COR-L47 (cell line): ENCODE measurements around the gene SYNGAP1.
"Not testable (repeated sequence)": the region's sequence is repeated elsewhere in the genome, so short reads cannot be mapped to it uniquely, and the experiment has no call there.

Experiments
- DNase-seq: peaks from one replicate; lab custom pipeline; 2025; lab: John Stamatoyannopoulos, UW

Gene SYNGAP1

DNA sequence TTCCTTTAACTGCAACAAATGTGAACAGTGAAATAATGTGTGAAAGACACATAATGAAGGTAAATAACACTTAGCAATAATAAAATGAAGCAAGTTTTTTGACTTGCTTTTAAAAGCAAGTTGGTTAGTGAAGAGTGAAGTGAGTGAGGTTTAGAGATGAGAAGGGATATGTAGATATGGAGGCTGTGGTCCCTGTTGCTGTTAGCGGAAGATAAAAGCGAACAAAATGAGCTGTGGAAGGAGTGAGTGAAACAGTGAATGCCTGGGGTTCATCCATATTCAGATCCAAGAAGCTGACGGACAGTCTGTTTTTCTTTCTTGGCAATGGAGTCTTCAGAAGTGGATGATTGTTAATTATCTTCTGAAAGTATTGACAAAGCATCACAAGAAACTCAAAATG, 58.0 kb downstream of the SYNGAP1 start:
- no peak for DNase-seq

DNA sequence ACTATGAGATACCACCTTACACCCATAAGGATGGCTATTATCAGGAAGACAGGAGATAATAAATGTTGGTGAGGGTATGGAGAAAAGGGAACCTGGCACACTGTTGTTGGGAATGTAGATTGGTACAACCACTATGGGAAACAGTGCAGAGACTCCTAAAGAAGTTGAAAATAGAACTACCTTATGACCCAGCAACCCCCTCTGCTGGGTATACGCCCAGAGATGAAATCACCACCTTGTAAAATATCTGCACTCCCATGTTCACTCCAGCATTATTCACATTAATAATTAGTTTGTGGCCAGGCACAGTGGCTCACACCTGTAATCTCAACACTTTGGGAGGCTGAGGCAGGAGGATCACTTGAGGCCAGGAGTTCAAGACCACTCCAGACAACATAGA, 61.3 kb downstream of the SYNGAP1 start:
- no peak for DNase-seq

DNA sequence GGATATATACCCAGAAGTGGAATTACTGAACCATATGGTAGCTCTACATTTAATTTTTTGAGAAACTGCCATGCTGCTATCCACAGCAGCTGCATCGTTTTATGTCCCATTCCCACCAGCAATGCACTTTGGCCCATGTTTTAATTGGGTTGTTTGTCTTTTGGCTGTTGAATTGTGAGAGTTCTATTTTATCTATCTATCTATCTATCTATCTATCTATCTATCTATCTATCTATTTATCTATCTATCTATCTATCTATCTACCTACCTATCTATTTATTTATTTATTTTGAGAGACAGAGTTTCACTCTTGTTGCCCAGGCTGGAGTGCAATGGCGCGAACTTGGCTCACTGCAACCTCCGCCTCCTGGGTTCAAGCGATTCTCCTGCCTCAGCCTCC, 62.8 kb downstream of the SYNGAP1 start:
- DNase-seq = not testable (repeated sequence)

DNA sequence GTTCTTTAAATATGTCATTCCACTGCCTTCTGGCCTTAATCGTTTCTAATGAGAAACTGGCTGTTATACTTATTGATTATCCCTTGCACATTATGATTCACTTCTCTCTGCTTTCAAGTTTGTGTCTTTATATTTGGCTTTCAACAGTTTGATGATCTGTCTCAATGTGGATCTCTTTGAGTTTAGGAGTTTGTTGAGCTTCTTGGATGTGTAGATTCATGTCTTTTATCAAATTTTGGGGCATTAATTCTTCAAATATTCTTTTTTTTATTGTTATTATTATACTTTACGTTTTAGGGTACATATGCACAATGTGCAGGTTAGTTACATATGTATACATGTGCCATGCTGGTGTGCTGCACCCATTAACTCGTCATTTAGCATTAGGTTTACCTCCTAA, 63.8 kb downstream of the SYNGAP1 start:
- no peak for DNase-seq

DNA sequence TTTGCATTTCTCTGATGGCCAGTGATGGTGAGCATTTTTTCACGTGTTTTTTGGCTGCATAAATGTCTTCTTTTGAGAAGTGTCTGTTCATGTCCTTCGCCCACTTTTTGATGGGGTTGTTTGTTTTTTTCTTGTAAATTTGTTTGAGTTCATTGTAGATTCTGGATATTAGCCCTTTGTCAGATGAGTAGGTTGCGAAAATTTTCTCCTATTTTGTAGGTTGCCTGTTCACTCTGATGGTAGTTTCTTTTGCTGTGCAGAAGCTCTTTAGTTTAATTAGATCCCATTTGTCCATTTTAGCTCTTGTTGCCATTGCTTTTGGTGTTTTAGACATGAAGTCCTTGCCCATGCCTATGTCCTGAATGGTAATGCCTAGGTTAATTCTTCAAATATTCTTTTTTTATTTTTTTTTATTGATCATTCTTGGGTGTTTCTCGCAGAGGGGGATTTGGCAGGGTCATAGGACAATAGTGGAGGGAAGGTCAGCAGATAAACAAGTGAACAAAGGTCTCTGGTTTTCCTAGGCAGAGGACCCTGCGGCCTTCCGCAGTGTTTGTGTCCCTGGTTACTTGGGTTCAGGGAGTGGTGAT, 64.9 kb downstream of the SYNGAP1 start:
- DNase-seq = not testable (repeated sequence)

DNA sequence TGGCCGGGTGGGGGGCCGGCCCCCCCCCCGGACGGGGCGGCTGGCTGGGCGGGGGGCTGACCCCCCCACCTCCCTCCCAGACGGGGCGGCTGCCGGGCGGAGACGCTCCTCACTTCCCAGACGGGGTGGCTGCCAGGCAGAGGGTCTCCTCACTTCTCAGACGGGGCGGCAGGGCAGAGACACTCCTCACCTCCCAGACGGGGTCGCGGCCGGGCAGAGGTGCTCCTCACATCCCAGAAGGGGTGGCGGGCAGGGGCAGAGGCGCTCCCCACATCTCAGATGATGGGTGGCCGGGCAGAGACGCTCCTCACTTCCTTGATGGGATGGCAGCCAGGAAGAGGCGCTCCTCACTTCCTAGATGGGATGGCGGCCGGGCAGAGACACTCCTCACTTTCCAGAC, 65.8 kb downstream of the SYNGAP1 start:
- DNase-seq = not testable (repeated sequence)

DNA sequence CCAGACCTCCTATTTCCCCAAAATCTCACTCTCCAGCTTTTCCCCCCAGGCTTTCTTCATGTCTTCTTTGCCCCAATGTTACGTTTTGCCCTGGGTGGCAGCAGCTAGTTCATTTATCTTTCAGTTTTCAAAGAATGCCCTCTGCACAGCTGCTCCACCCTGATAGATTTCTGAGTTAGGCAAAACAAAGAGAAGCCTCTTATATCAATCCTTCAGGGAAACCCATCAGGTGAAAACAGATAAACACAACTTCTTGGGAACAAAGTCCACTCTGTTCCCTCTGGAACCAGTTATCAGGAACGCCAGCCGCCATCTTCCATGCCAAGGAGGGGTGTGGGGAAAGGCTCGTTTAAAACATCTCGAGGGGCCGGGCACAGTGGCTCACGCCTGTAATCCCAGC, 68.5 kb downstream of the SYNGAP1 start:
- no peak for DNase-seq

DNA sequence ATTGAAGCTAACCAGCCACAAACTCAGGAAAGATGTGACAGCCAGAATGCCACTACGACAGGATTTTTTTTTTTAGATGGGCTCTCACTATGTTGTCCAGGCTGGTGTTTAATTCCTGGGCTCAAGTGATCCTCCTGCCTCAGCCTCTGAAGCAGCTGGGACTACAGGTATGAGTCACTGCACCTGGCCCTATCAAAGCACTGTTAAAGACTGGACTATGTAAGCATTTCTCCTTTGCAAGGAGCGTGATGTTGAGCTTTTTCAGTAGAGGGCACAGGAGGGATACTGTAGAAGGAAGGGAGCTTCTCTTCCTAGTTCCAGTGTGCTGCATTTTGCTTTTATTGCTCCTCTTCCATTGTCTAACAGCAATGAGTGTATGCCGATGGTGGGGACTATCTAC, 70.3 kb downstream of the SYNGAP1 start:
- DNase-seq = no peak

DNA sequence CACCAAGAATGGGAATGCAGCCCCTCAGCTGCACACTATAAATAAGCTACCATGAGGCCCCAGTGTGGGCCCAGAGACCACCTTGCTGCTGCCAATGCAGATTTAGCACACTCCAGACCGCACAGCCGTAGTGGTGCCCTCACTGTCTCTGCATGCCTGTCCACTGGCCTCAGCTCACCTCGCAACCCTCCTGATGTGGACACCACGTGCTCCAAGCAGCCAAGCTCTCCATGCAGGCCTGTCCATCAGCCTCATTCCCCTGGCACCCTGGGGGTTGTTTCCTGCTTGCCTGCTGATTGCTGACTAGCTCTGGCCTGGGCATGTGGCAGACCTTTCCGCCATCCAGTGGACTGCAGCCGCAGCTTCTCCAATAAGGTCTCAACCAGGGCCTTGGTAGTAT, 70.8 kb downstream of the SYNGAP1 start:
- DNase-seq = no peak

DNA sequence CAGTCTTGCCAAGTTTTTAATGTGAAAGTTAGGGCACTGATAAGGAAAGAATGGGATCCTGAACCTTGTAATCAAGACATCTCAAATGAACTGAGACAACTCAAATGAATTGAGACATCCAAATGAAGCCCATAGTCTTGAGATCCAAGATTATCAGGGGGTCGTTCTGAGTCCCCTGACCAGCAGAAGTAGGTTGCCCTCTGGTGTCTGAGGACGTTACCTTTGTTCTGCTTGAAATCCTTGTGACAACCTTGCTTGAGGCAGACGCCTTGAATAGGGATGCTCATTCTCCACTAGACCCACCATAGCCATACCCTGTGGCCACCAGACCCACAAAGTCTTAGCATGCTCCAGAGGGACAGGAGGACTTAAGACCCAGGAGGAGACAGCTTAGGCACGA, 72.2 kb downstream of the SYNGAP1 start:
- DNase-seq = no peak

DNA sequence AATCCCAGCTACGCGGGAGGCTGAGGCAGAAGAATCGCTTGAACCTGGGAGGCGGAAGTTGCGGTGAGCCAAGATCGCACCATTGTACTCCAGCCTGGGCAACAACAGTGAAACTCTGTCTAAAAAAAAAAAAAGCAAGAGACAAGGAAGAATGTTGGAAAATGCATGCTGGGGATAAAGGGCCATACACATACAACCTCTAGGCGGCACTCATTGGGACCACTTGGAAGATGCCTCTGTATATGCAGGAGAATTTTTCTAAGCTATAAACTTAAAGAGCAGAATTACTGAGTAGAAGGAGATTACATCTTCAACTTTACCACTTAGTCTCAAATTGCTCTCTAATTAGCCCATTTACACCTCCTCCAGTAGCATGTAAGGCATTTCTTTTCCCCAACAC, 77.3 kb downstream of the SYNGAP1 start:
- DNase-seq = no peak

DNA sequence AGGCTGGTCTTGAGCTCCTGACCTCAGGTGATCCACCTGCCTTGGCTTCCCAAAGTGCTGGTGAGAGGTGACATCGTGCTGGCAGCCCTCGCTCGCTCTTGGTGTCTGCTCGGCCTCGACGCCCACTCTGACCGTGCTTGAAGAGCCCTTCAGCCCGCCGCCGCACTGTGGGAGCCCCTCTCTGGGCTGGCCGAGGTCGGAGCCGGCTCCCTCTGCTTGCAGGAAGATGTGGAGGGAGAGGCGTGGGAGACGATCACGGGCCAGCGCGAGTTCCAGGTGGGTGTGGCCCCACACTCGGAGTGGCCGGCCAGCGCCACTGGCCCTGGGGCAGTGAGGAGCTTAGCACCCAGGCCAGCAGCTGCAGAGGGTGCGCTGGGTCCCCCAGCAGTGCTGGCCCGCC, 82.6 kb downstream of the SYNGAP1 start:
- no peak for DNase-seq

DNA sequence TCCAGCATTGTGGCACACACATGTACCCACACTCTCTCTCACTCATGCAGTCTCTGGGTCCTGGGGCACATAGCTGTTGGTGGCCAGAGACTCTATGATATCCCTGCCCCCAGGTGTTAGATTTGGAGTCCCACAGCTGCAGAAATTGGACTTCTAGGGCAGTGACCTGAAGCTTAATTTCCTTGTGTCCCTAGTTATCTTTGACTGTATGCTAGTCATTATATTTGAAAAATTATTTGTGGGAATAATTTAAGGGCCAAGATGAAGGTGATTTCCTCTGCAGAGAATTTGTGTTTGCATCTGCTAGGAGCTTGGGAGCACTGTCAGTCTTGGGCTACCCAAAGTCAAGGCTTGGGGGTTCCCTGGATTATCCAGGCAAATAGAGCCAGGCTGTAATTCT, 84.6 kb downstream of the SYNGAP1 start:
- no peak for DNase-seq
